H9 (cell line): ENCODE results near the gene FANCE. TPM values are rescaled to one million over a fixed set of nuclear protein-coding genes. Genes with fewer than 3 reads are reported as not detected.
A peak's percentile ranks its signal among the peaks of the same experiment; 100 is the strongest.

Source experiments
- DNase-seq: peaks from one replicate; pipeline ENCODE4 v3.0.0-alpha.2; 2017
- H2AFZ ChIP-seq: one replicate; pipeline ENCODE4 v1.6.1; 2013; ENCODE audit warnings: mild to moderate bottlenecking, low read length, control low read depth, moderate library complexity
- H2AK5ac ChIP-seq: 2 replicates; pipeline ENCODE4 v1.6.1; 2013; ENCODE audit warnings: low read length, control low read depth, mixed read lengths; ENCODE audit not compliant: insufficient read length
- H2BK120ac ChIP-seq: one replicate; pipeline ENCODE4 v1.6.1; 2013; ENCODE audit warnings: low read depth, mild to moderate bottlenecking, low read length, control low read depth, inconsistent platforms; ENCODE audit not compliant: poor library complexity, severe bottlenecking
- H2BK12ac ChIP-seq: 2 replicates; pipeline ENCODE4 v1.6.1; 2013; ENCODE audit warnings: low read length, control low read depth, mixed read lengths, low read depth; ENCODE audit not compliant: insufficient read length
- H2BK15ac ChIP-seq: 2 replicates; pipeline ENCODE4 v1.6.1; 2013; ENCODE audit warnings: low read depth, low read length, control low read depth
- H2BK20ac ChIP-seq: one replicate; pipeline ENCODE4 v1.6.1; 2013; ENCODE audit warnings: low read depth, mild to moderate bottlenecking, low read length, control low read depth, inconsistent platforms; ENCODE audit not compliant: poor library complexity, severe bottlenecking
- H2BK5ac ChIP-seq: 2 replicates; pipeline ENCODE4 v1.6.1; 2013; ENCODE audit warnings: low read length, control low read depth, mixed read lengths; ENCODE audit not compliant: insufficient read length
- H3K14ac ChIP-seq: 2 replicates; pipeline ENCODE4 v1.6.1; 2013; ENCODE audit warnings: low read length, control low read depth; ENCODE audit not compliant: insufficient read depth
- H3K18ac ChIP-seq: 2 replicates; pipeline ENCODE4 v1.6.1; 2013; ENCODE audit warnings: low read depth, mild to moderate bottlenecking, mixed read lengths, low read length, control low read depth; ENCODE audit not compliant: insufficient read length
- H3K23ac ChIP-seq: 2 replicates; pipeline ENCODE4 v1.6.1; 2013; ENCODE audit warnings: low read length, control low read depth, mixed read lengths, low read depth; ENCODE audit not compliant: insufficient read length
- H3K23me2 ChIP-seq: 2 replicates; pipeline ENCODE4 v1.6.1; 2013; ENCODE audit warnings: low read depth, mild to moderate bottlenecking, mixed read lengths, low read length, control low read depth; ENCODE audit not compliant: insufficient read length, poor library complexity, severe bottlenecking
- H3K27ac ChIP-seq: 2 replicates; pipeline ENCODE4 v1.5.1; 2013; ENCODE audit warnings: low read length, control low read depth, mixed read lengths, low read depth; ENCODE audit not compliant: insufficient read length
- H3K27me3 ChIP-seq: 2 replicates; pipeline ENCODE4 v1.6.1; 2013; ENCODE audit warnings: low read length, control low read depth, inconsistent platforms; ENCODE audit not compliant: insufficient read depth
- H3K4ac ChIP-seq: 2 replicates; pipeline ENCODE4 v1.6.1; 2013; ENCODE audit warnings: low read depth, mild to moderate bottlenecking, control low read depth, inconsistent platforms, low read length, moderate library complexity
- H3K4me1 ChIP-seq: 2 replicates; pipeline ENCODE4 v1.6.1; 2013; ENCODE audit warnings: low read length, control low read depth, inconsistent platforms; ENCODE audit not compliant: insufficient read depth
- H3K4me2 ChIP-seq: 2 replicates; pipeline ENCODE4 v1.6.1; 2013; ENCODE audit warnings: low read length, control low read depth, mixed read lengths; ENCODE audit not compliant: insufficient read length, insufficient read depth
- H3K56ac ChIP-seq: 2 replicates; pipeline ENCODE4 v1.6.1; 2013; ENCODE audit warnings: low read depth, mild to moderate bottlenecking, mixed read lengths, low read length, control low read depth; ENCODE audit not compliant: insufficient read length
- H3K79me1 ChIP-seq: 2 replicates; pipeline ENCODE4 v1.6.1; 2013; ENCODE audit warnings: low read depth, mild to moderate bottlenecking, moderate library complexity, low read length, control low read depth, inconsistent platforms; ENCODE audit not compliant: insufficient read depth, poor library complexity, severe bottlenecking
- H3K79me2 ChIP-seq: 2 replicates; pipeline ENCODE4 v1.6.1; 2013; ENCODE audit warnings: low read length, control low read depth, inconsistent platforms; ENCODE audit not compliant: insufficient read depth
- H3K9ac ChIP-seq: 2 replicates; pipeline ENCODE4 v1.6.1; 2013; ENCODE audit warnings: low read length, control low read depth, mixed read lengths; ENCODE audit not compliant: insufficient read length; ENCODE audit errors: extremely low read depth
- H3K9me3 ChIP-seq: one replicate; pipeline ENCODE4 v1.6.1; 2013; ENCODE audit warnings: low read depth, low read length, inconsistent platforms; ENCODE audit not compliant: control insufficient read depth
- H3T11ph ChIP-seq: one replicate; pipeline ENCODE4 v1.6.1; 2013; ENCODE audit warnings: mild to moderate bottlenecking, low read length, control low read depth, inconsistent platforms
- H4K20me1 ChIP-seq: one replicate; pipeline ENCODE4 v1.6.1; 2013; ENCODE audit not compliant: control insufficient read depth, insufficient read length, insufficient read depth
- H4K5ac ChIP-seq: 2 replicates; pipeline ENCODE4 v1.6.1; 2013; ENCODE audit warnings: low read depth, mild to moderate bottlenecking, mixed read lengths, low read length, control low read depth; ENCODE audit not compliant: insufficient read length
- H4K8ac ChIP-seq: replicated peaks from 2 replicates; pipeline ENCODE4 v1.6.1; 2013; ENCODE audit warnings: low read length, control low read depth, mixed read lengths, low read depth; ENCODE audit not compliant: insufficient read length
- H4K91ac ChIP-seq: 2 replicates; pipeline ENCODE4 v1.6.1; 2013; ENCODE audit warnings: low read depth, mild to moderate bottlenecking, moderate library complexity, mixed read lengths, low read length, control low read depth; ENCODE audit not compliant: insufficient read length
- H3K27ac Mint-ChIP-seq, 3 experiments: 2 replicates in 2 of 3; 3 replicates in 1 of 3; pipeline ENCODE4 v1.8.0; 2020 to 2021; ENCODE audit warnings: mixed read lengths in 3 of 3, mild to moderate bottlenecking in 1 of 3, moderate library complexity in 1 of 3
- H3K27me3 Mint-ChIP-seq: 2 replicates; pipeline ENCODE4 v1.8.0; 2021; ENCODE audit warnings: low read depth, mild to moderate bottlenecking, moderate library complexity, mixed read lengths
- H3K36me3 Mint-ChIP-seq, 3 experiments: 2 replicates in 2 of 3; 3 replicates in 1 of 3; pipeline ENCODE4 v1.8.0; 2020 to 2021; ENCODE audit warnings: low read depth in 3 of 3, mixed read lengths in 3 of 3; ENCODE audit not compliant: insufficient read depth in 1 of 3
- H3K4me1 Mint-ChIP-seq, 2 experiments: 2 replicates each; pipeline ENCODE4 v1.8.0; 2020; ENCODE audit warnings: mixed read lengths in 2 of 2
- H3K4me3 Mint-ChIP-seq, 2 experiments: 2 replicates in 1 of 2; 3 replicates in 1 of 2; pipeline ENCODE4 v1.8.0; 2020 to 2021; ENCODE audit warnings: mild to moderate bottlenecking in 2 of 2, mixed read lengths in 2 of 2, moderate library complexity in 1 of 2
- H3K9me3 Mint-ChIP-seq, 2 experiments: 2 replicates in 1 of 2; 3 replicates in 1 of 2; pipeline ENCODE4 v1.8.0; 2020; ENCODE audit warnings: mild to moderate bottlenecking in 2 of 2, mixed read lengths in 2 of 2, moderate library complexity in 1 of 2
- WGBS: extraction: QIAGEN DNeasy Blood & Tissue Kit; methylation state at CpG from one replicate; pipeline ENCODE4 v1.1.7; 2013; ENCODE audit warnings: missing lambda C conversion rate, low lambda C conversion rate, mixed read lengths; ENCODE audit not compliant: insufficient read length; ENCODE audit errors: extremely low coverage; 5-methylcytosine and 5-hydroxymethylcytosine counted together
- total RNA-seq: library from RNA; stranded (reverse); gene quantifications from 2 replicates; pipeline ENCODE4 v1.2.1, GENCODE V29; 2021
- TF ChIP-seq, protein P1 (sequence below): fragments of 200-600 bp; sonication (generic); conservative IDR thresholded peaks from 3 replicates; pipeline ENCODE4 v1.8.0; 2021; ENCODE audit warnings: antibody characterized with exemption, mild to moderate bottlenecking

The FANCE gene
- total RNA-seq, 1 experiment from 2014 or later: 8.4 TPM

DNA sequence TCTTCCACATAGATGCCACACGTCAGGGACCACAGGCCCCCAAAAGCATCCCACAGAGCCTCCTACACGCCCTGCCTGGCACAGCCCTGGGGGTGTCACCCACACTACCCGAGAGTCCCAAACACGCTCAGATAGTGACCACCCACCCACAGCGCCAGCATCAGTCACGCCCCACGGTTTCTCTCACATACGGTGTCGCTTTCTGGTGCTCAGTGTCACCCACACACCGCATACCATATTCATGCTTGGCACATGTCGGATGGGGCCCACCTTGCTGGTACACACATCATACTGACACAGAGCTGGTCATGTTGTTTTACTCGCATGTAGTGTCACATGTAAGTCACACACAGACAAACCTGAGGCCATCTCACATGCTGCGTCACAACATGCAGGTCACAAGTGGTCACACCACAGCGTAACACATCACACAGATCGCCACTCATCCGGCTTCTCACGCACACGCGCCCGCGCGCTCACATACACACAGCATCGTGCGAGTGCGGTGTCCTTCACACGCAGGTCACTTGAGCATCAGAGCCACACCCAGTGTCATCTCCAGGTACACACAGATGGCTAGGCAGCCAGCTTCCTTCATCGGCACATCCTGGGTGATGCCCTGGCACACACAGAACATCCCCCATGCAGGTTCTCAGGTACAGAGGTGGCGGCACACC lies 41.3 kb downstream of the FANCE start:
- Histone ChIP-seq H3K79me1 (no peaks in the 10 kb centered on the region), H2BK15ac (no peak overlapping the region), H3K4ac (no peak overlapping the region), H3T11ph (no peak overlapping the region), H3K14ac (no peak overlapping the region), H2BK12ac (no peak overlapping the region), H2BK20ac (no peak overlapping the region), H3K4me2 (no peak overlapping the region), H4K91ac (no peak overlapping the region), H3K79me2 (peaks cover 2% of the 10 kb centered on the region; the same call in 1 of the 2 replicates), H3K56ac (no peak overlapping the region), H2BK120ac (no peak overlapping the region), H3K4me1 (peaks cover 15% of the 10 kb centered on the region; the same call in 1 of the 2 replicates), H4K8ac (no peak overlapping the region), H2AK5ac (no peak overlapping the region), H3K23me2 (peaks cover 21% of the 10 kb centered on the region), H3K23ac (no peak overlapping the region), H3K18ac (no peak overlapping the region), H3K27ac (no peak overlapping the region), H4K20me1 (peaks cover 3% of the 10 kb centered on the region), H3K9me3 (no peaks in the 10 kb centered on the region), H3K9ac (no peak overlapping the region), H2BK5ac (no peak overlapping the region), H2AFZ (no peak overlapping the region), H4K5ac (no peak overlapping the region), H3K27me3 (no peaks in the 10 kb centered on the region; the same call in 1 of the 2 replicates)
- peaks cover 15% of the 10 kb centered on the region for H3K27me3 Mint-ChIP-seq
- H3K36me3 Mint-ChIP-seq: peaks cover 0 to under 1% (median 0%) of the 10 kb centered on the region in 3 experiments; a peak in 2 of 7 replicates
- H3K9me3 Mint-ChIP-seq: no peaks in the 10 kb centered on the region
- TF ChIP-seq, protein P1, sequence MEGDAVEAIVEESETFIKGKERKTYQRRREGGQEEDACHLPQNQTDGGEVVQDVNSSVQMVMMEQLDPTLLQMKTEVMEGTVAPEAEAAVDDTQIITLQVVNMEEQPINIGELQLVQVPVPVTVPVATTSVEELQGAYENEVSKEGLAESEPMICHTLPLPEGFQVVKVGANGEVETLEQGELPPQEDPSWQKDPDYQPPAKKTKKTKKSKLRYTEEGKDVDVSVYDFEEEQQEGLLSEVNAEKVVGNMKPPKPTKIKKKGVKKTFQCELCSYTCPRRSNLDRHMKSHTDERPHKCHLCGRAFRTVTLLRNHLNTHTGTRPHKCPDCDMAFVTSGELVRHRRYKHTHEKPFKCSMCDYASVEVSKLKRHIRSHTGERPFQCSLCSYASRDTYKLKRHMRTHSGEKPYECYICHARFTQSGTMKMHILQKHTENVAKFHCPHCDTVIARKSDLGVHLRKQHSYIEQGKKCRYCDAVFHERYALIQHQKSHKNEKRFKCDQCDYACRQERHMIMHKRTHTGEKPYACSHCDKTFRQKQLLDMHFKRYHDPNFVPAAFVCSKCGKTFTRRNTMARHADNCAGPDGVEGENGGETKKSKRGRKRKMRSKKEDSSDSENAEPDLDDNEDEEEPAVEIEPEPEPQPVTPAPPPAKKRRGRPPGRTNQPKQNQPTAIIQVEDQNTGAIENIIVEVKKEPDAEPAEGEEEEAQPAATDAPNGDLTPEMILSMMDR: no peak
- no peak for DNase-seq
- peak overlapping the region in 1 of 3 experiments; percentile 23; a peak in 1 of 7 replicates for H3K27ac Mint-ChIP-seq
- H3K4me3 Mint-ChIP-seq: peak overlapping the region in 1 of 2 experiments; percentile 58; a peak in 3 of 5 replicates
- no CpG with 5 or more reads among the region's 28 CpGs for WGBS
- H3K4me1 Mint-ChIP-seq: peaks cover 56 to 66% of the 10 kb centered on the region in 2 experiments
